HG02588 (cell line): Measurements from ENCODE around the gene LAMA1.

ENCODE experiments used
- ATAC-seq: cut with Tn5 transposase; IDR thresholded peaks from one replicate; pipeline ENCODE4 v1.9.1; 2021; ENCODE audit warnings: mild to moderate bottlenecking, moderate library complexity; ENCODE audit not compliant: unreplicated experiment

Gene LAMA1

DNA sequence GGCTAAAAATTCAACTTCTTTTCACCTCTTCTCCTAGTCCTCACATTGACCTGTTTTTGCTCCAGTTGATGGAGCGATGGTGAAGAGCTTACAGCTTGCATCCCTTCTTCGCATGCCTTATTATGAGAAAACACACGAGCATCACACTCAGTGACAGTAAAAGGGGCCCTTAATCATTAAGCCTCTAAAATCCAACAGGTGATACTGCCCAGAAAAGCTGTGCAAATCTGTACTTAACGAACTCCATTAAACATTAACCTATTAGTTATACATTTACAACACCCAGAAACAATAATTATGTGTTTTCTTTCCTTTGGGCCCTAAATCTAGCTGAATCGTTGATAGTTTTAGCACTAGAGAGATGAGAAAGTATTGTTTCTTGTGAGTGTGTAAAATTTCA is 54.8 kb downstream of the LAMA1 start:
- ATAC-seq = no peak

GRCh38 chr18:7062236-7062635 is 55.4 kb downstream of the LAMA1 start:
- no peak for ATAC-seq

DNA sequence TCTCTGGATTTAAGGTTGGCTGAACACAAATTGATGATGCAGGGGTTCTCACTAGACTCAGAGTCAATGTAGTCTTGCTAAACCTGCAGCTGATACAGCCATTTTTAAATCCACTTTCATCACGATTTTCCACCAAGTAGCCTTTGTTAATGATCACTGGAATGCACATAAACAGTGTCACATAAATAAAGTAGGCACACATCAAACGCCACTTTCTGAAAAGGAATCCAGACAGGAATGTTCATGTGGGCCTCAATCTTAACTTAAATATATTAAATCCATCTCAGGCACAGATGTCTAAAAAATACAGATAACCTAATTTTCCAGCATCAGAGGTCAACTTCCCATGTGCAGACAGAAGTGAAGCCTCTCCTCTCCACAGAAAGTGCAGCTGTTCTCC is 58.3 kb downstream of the LAMA1 start:
- ATAC-seq = no peak

DNA sequence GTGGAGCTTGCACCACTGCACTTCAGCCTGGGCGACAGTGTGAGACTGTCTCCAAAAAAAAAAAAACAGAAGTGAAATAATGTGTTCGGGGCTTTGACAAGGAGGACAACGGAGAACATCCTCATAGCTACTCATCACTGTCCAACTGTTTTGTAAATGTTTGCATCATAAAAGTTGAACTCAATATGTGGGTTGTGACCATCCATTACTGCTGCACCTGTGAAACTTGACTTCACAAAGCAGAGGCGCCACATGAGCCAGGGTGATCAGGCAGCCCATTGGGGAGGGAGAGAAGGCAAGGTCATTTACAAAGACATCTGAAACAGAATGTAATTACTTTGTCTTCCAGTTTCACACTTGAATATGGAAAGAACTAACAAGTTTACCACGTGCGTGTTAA is 61.6 kb downstream of the LAMA1 start:
- no peak for ATAC-seq

GRCh38 chr18:7049951-7050350 is 67.6 kb downstream of the LAMA1 start:
- ATAC-seq = no peak

DNA sequence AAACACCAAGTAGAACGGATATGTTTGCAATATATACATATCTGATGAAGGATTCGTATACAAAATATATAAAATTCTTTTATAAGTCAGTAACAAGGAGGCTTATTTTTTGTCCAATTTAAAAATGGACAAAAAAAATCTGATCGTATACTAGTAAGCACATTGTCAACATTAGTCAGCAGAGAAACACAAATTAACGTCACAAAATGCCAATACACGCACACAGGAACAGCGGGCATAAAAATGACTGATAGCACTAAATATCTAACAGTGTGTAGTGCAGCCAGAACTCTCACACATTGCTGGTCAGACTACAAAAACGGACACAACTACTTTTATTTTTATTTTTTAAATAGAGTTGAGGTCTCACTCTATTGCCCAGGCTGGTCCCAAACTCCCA is 69.5 kb downstream of the LAMA1 start:
- no peak for ATAC-seq

DNA sequence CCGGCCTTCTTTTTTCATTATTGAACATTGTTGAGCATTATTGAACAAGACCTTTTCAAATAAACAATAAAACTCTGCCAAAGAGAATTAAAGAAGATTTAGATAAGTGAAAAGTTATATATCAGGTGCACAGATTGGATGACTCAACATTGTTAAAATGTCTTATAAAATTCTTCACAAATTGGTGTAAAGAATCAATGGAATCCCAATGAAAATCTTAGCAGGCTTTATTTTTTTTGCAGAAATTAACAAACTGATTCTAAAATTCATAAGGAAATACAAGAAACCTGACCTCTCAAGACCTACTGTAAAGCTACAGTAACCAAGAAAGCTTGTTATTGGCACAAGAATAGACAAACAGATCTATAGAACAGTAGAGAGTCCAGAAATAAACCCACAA is 70.3 kb downstream of the LAMA1 start:
- no peak for ATAC-seq

GRCh38 chr18:7038330-7038851 is 79.2 kb downstream of the LAMA1 start:
- no peak for ATAC-seq

DNA sequence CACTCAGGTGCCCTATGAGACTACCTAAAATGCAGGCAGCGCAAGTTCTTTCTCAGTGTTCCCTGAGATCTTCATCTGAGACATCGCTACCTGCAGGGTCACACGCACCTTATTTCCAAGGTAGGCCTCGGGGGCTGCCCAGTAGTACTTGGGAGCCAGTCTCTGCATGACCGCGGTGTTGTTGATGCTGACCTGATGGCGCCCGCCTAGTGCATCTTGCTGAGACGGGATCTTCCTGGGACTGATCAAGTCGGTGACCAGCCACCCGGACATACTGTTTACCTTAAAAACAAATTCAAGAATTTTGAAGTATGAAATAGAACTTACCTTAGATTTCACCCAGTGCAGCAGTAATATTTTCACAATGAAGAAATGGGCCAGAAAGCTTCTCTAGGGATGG is 80.1 kb downstream of the LAMA1 start:
- ATAC-seq = no peak

- no peak for ATAC-seq
Measured at GRCh38 chr18:7035807-7036206, 81.8 kb downstream of the LAMA1 start.

GRCh38 chr18:7034924-7035323 is 82.7 kb downstream of the LAMA1 start:
- ATAC-seq = no peak

DNA sequence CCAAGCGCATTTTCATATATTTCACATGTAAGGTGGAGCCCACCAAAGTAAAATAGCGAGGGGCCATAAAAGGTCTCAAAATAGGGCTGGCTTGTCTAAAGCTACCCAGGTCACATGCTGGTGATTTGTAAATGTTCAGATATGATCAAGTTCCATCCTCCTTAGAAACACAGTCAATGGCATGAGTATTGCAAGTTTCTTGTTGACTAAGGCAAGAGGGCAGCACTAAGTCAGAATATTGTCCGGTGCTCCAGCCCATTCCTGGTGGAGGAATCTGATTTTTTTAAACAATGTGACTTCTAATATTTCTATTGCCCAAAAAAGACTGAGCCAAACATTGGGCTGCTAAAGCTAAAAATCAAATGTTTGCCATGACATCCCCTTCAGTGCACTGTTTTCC is 85.1 kb downstream of the LAMA1 start:
- ATAC-seq = no peak

- no peak for ATAC-seq
Measured at GRCh38 chr18:7028625-7029024, 89.0 kb downstream of the LAMA1 start.

DNA sequence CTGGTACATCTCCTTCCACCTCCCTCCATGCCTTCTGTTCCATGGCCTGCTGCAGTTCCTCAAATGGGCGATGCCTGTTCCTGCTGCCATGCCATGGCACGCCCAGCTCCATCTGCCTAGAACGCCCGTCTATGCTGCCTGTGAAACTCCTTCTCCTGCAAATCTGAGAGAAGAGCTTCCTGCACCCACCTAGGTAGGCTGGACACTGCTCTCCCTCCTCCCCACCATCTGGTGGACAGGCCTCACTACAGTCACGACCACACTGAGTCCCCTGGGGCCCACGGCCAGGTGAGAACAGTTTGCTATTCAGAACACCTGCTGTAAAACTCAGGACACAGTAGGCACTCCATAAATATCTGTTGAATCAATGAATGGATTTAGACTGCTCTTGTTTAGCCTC is 92.4 kb downstream of the LAMA1 start:
- ATAC-seq = no peak

GRCh38 chr18:7023581-7023980 is 94.0 kb downstream of the LAMA1 start:
- ATAC-seq = no peak

GRCh38 chr18:7023063-7023580 is 94.5 kb downstream of the LAMA1 start:
- ATAC-seq = no peak

DNA sequence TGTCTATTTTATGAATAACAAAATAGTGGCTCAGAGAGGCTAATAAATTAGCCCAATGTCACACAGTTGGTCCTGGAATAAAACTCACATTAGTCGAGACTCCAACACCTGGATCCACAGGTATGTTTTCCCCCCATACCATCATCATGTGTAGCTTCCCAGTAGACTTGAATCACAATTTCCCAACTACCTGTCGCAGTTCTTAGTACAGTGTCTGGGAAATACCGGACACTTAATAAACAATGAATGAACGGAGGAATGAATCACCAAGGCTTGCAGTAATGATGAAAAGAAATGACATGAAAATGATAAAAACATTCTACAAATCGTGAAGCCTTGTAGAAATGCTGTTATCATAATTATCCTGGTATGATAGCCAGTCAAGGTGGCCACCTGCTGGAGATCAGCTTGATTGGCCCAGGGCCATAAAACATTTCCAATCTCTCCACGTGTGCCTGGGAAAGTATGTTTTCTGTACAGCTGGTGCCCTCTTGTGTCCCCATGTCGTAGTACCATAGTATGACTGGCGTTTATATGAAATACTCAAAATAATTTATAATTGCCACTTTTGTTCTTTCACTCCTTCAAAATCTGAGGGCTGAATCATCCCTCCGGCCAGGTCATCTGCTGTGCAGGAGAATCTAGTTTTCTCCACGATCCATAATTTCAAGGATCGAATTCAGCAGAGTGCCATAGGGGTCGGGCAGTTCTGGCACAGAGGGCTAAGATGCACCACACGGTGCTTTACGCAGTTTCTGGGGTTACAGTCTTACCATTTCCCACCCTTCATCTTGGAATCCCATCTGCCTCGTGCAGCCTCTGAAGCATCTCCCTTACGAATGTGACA is 95.4 kb downstream of the LAMA1 start:
- no peak for ATAC-seq

DNA sequence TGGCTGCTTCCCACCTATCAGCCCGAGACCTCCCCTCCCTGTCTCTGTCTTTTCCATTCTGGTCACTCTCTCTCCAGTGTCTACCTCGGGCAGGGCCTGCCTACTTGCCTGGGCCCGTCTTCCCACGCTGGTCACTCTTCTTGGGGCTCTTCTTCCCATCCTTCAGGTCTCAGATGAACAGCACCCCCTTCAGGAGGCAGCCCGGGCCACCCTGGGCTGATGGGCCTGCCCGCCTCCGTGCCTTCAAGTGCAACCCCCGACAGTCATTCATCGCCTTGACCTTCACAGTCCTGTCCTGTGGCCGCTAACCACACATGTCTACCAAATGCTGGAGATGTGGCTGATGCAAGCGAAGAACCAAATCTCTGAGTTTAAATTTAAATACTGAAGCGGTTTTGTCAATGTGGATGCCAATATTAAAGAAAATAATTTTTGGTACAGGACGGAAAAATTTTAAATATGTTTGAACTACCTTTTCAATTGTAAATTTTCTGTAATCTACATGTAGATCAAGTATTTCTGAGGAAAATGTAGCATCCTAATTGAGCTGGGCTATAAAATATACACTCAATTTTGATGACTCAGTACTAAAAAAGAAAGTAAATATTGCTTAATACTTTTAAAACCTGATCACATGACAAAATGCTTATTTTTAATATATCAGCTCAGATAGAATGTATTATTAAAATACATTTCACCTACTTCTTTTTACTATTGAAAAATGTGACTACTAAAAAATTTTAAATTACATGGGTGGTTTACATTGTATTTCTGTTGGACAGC is 96.4 kb downstream of the LAMA1 start:
- no peak for ATAC-seq

DNA sequence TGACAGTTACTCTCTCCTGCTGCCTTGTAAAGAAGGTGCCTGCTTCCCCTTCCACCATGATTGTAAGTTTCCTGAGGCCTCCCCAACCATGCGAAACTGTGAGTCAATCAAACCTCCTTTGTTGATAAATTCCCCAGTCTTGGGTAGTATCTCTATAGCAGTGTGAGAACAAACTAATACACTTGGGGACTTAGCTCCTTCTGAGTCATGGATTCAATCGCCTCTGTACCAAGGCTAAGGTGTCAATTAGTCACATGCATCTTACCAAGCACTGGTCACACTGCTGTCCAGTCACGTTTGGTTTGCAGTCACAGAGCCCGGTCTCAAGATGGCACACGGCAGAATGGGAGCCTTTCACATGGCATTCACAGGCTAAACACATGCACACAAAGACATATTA is 100.6 kb downstream of the LAMA1 start:
- no peak for ATAC-seq

GRCh38 chr18:7011142-7011541 is 106.5 kb downstream of the LAMA1 start:
- no peak for ATAC-seq

DNA sequence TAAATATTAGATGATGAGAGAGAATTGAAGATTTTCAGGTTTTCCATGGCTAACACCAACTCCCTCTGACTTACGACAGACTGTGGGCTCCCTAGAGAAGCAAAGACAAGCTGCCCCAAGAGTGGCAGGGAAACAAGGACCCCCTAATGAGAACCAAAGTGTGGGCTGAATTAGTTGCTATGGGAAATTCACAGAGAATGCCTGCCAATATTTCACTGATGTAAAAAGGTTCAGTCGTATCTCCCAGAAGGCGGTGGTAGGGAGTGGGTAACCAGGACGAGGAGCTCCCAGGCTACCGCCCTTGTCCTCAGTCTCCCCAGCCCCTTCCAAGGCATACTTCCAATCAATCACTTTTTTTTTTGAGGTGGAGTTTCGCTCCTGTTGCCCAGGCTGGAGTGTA is 113.6 kb downstream of the LAMA1 start:
- ATAC-seq = no peak

DNA sequence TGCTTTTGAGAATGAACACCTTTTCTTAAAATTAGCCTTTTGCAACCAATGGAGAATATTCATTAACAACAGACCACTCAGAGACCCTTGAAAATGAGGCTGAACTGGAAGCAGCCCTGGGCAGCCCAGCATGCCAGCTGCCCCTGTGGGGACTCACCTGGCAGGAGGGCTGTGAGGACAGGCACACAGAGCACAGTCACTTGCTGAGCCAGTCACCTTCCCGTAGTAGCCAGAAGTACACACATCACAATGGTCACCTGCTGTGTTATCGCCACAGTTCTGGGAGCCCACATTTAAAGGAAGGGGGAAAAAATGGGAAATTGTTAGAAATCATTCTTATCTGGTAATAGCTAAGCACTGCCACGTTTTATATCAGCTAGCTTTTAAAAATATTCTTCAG is 115.5 kb downstream of the LAMA1 start:
- no peak for ATAC-seq
